Right forelimb (tissue), 1 donor: ENCODE measurements around the gene MTERF2.

Experiments used
- DNase-seq: peaks from one replicate; pipeline ENCODE4 v3.0.0-alpha.2; 2018

MTERF2 gene

DNA sequence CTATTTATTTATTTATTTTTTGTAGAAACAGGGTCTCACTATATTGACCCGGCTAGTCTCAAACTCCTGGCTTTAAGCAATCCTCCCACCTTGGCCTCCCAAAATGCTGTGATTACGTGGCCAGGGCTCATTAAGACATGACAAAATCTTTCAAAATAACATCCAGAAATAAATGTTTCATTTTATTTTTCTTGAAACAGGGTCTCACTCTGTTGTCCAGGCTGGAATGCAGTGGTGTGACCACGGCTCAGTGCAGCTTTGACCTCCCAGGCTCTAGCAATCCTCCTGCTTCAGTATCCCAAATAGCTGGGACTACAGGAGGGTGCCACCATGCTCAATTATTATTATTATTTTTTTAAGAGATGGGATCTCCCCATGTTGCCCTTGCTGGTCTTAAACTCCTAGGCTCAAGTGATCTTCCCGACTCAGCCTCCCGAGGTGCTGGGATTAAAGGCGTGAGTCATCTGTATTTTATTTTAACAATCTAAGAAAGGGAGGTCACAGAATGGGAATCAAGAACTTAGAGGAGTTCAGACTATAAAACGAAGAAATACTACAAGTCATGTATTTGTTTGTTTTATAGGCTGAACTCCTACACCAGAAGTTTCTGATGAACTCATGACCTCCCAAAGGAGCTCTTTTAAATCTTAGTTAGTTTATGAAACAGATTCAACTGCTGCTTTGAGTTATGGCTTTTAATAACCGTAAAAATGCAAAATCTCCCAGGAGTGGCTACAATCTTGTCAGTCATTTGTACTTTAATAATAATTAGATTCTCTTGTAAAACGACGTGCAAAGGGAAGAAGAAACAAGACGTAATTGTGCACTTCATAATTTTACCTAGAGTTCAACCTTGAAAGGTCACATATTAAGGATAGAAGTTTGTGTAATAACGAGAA is 33.3 kb downstream of the MTERF2 start:
- no peak for DNase-seq

- no peak for DNase-seq
Measured at GRCh38 chr12:106950591-106950990, 36.4 kb downstream of the MTERF2 start.

- no peak for DNase-seq
Measured at GRCh38 chr12:106947461-106947860, 39.5 kb downstream of the MTERF2 start.

DNA sequence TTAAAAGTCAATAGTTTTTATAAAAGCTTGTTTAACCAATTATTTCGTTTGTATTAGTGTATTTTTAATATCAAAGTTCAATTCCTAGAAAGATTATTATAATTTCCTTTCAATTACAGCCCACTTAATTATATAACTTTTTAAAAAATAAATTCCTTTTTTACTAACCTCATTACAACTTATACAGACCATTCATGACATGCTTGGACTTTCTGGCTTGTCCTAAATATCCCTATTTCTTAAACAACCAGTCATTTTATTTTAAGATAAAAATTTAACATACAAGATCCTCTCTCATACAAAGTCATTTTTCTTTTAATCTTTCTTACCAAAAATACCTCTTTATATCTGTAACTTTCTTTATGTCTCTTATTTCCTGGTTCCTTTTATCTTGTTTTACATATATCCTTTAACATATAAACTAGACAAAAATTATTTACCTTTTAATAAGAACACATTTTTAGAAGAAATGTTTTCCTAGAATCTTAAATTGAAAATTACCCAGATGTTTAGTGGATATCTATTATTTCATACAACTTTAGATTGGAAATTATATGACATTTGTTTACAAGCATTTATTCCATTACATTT is 41.6 kb downstream of the MTERF2 start:
- no peak for DNase-seq

DNA sequence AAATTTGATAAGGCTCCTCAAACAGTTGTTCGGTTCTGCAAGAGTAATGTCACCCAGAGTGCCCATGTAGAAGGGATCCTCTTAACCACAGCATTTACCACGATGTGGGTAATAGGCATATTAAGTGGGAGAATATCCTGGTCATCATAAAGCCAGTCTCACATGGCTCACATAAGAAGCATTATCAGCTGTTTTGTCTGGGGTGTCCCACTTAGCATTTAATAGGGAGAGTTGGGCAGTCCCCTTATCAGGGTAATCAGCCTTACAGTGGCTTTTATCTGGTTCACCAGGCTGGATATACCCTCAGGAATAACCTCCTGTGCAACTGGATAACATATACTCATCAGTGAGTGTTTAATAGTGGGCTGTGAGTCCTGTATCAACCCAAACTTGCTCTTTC is 44.2 kb downstream of the MTERF2 start:
- no peak for DNase-seq

- DNase-seq, result no peak
Measured at GRCh38 chr12:106941481-106942156, 45.3 kb downstream of the MTERF2 start.

GRCh38 chr12:106934277-106934676 is 52.7 kb downstream of the MTERF2 start:
- DNase-seq, result no peak
